ENCODE measurements around the gene EGLN3.

DNA sequence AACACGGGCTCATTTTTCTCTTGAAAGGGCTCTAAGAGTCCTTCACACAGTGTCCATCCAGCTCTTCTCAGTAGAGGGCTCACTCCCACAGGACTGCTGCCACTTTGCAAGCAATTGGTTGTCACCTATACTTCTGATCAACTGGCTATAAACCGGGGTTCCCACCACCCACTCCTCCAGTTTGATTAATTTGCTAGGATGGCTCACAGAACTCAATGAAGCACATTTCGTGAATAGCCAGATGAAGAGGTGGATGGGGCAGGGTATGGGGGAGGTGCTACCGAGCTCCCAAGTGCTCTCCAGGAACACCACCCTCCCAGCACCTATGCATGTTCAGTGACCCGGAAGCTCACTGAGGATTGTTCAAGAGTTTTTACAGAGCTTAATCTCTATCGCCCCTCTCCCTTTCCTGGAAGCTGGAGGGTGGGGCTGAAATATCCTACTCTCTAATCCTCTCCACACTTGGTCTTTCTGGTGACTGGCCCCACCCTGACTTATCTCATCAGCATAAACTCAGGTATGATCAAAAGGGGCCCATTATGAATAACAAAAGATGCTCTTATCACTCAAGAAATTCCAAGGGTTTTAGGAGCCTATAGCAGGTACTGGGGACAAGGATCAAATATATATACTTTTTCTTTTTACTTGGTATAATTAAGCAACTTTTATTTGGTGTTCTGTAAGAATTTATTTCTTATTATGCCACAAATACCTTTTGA lies 13.9 kb upstream of the EGLN3 start:
- TF ChIP-seq, protein P1, sequence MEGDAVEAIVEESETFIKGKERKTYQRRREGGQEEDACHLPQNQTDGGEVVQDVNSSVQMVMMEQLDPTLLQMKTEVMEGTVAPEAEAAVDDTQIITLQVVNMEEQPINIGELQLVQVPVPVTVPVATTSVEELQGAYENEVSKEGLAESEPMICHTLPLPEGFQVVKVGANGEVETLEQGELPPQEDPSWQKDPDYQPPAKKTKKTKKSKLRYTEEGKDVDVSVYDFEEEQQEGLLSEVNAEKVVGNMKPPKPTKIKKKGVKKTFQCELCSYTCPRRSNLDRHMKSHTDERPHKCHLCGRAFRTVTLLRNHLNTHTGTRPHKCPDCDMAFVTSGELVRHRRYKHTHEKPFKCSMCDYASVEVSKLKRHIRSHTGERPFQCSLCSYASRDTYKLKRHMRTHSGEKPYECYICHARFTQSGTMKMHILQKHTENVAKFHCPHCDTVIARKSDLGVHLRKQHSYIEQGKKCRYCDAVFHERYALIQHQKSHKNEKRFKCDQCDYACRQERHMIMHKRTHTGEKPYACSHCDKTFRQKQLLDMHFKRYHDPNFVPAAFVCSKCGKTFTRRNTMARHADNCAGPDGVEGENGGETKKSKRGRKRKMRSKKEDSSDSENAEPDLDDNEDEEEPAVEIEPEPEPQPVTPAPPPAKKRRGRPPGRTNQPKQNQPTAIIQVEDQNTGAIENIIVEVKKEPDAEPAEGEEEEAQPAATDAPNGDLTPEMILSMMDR (IDR thresholded peaks at IDR 0.05) = no peak
- no peak for TF ChIP-seq POLR2A (IDR thresholded peaks at IDR 0.05)
